Measurements from ENCODE around the gene SOD1. TPM values are rescaled to one million over a fixed set of nuclear protein-coding genes. Genes with fewer than 3 reads are reported as not detected.
"Not testable (repeated sequence)": the region's sequence is repeated elsewhere in the genome, so short reads cannot be mapped to it uniquely, and the experiment has no call there.

SOD1 gene
- total and polyA plus RNA-seq, 2 of the 8 experiments (the other 6 are each of a cell fraction or from before 2014, with no cell fraction given), result 192 to 226 TPM

DNA sequence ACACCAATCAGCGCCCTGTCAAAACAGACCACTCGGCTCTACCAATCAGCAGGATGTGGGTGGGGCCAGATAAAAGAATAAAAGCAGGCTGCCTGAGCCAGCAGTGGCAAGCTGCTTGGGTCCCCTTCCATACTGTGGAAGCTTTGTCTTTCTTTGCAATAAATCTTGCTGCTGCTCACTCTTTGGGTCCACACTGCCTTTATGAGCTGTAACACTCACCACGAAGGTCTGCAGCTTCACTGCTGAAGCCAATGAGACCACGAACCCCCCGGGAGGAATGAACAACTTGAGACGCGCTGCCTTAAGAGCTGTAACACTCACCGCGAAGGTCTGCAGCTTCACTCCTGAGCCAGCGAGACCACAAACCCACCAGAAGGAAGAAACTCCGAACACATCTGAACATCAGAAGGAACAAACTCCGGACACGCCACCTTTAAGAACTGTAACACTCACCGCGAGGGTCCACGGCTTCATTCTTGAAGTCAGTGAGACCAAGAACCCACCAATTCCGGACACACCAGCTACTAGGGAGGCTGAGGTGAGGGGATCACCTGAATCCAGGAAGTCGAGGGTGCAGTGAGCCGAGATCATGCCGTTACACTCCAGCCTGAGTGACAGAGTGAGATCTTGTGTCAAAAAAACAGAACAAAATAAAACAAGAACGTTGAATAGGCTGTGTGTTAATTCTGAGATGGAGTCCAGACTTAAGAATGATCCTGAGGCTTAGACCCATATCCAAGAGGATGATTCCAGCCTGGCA is 4.5 kb upstream of the SOD1 start:
- H2AK5ac ChIP-seq (ENCODE audit: low read depth, low read length); FAIRE-seq; H3K14ac ChIP-seq (ENCODE audit: insufficient read length); H3K9me3 ChIP-seq (ENCODE audit: insufficient read depth in 2 of 2, low read depth in 1 of 2, low read length in 1 of 2); H2BK20ac ChIP-seq (ENCODE audit: low read length); H3K18ac ChIP-seq (ENCODE audit: extremely low read depth, low read length); H3K27ac ChIP-seq (ENCODE audit: low read depth, low read length); H3K23me2 ChIP-seq (ENCODE audit: low read depth, low read length); H3K27me3 ChIP-seq (replicated peaks in 1 of 4; ENCODE audit: control insufficient read depth in 3 of 4, extremely low read depth in 1 of 4, insufficient read depth in 3 of 4, low read length in 3 of 4); H2BK5ac ChIP-seq (ENCODE audit: low read depth, low read length); H2AFZ ChIP-seq (ENCODE audit: low read length); H4K91ac ChIP-seq (replicated peaks; ENCODE audit: insufficient read length, low read length); H3K56ac ChIP-seq (replicated peaks; ENCODE audit: insufficient read length, low read depth, low read length); DNase-seq (ENCODE audit: low read depth in 1 of 2, low spot score in 2 of 2); H3K4me1 ChIP-seq (replicated peaks in 1 of 4; ENCODE audit: control insufficient read depth in 3 of 4, insufficient read depth in 4 of 4, low read length in 3 of 4); H3K4ac ChIP-seq (replicated peaks; ENCODE audit: insufficient read length, low read depth, low read length); H4K8ac ChIP-seq (ENCODE audit: extremely low read depth, insufficient read depth, low read length); H3K4me2 ChIP-seq (ENCODE audit: insufficient read depth in 1 of 2, low read depth in 2 of 2, low read length in 2 of 2); H2BK12ac ChIP-seq (ENCODE audit: low read depth, low read length); H3K9ac ChIP-seq (replicated peaks in 1 of 4; ENCODE audit: extremely low read depth in 1 of 4, low read depth in 3 of 4, low read length in 3 of 4); H3K4me3 ChIP-seq (ENCODE audit: extremely low read depth in 1 of 4, insufficient read depth in 2 of 4, low read depth in 3 of 4, low read length in 4 of 4); H3K36me3 ChIP-seq (ENCODE audit: control insufficient read depth in 2 of 4, insufficient read depth in 4 of 4, low read length in 3 of 4); H4K20me1 ChIP-seq (replicated peaks in 1 of 2; ENCODE audit: control insufficient read depth in 1 of 2, insufficient read depth in 2 of 2, low read length in 2 of 2); H3K79me1 ChIP-seq (ENCODE audit: low read depth, low read length); H3K79me2 ChIP-seq (ENCODE audit: control insufficient read depth in 1 of 2, insufficient read depth in 2 of 2, low read length in 2 of 2); H2BK120ac ChIP-seq (replicated peaks; ENCODE audit: low read depth, low read length); H4K5ac ChIP-seq (ENCODE audit: insufficient read length, low read depth, low read length); H3K23ac ChIP-seq (ENCODE audit: insufficient read length): not testable (repeated sequence)
- 0 out of 2 replicates have a peak overlapping the region, but pooled peaks have one; percentile 46 for H2BK15ac ChIP-seq (ENCODE audit: low read length)
- ChIA-PET POLR2A (ENCODE audit: partially characterized antibody) (interaction anchor here (0.6 to 1.1 kb wide), 2 partner anchors 9 to 16 kb away, joined by 3 to 4 read pairs; no protein-coding TSS in a partner anchor), CTCF (ENCODE audit: partially characterized antibody) (interaction anchor here (0.7 to 1.8 kb wide), 3 partner anchors 9 to 96 kb away, joined by 3 to 7 read pairs (median 3); no protein-coding TSS in a partner anchor)
- 93% methylated on average over 19 of the region's 21 CpGs; no CpG with 5 or more reads in 1 of the 2 experiments for WGBS, 2 experiments (ENCODE audit: extremely low coverage in 1 of 2, insufficient coverage in 1 of 2, insufficient read length in 1 of 2, insufficient replicate concordance in 2 of 2, low coverage in 1 of 2, low lambda C conversion rate in 2 of 2, missing lambda C conversion rate in 1 of 2)
